PC-9 (cell line): ENCODE data around the gene SMIM1.

Source experiments
- EZH2 ChIP-seq: fragments of 200-600 bp; sonication (generic); IDR thresholded peaks from 2 replicates; pipeline ENCODE4 v1.8.0; 2017; ENCODE audit warnings: antibody characterized with exemption, low read depth
- TF ChIP-seq, protein P1 (sequence below): fragments of 200-600 bp; sonication (generic); conservative IDR thresholded peaks from 2 replicates; pipeline ENCODE4 v1.6.1; 2017; ENCODE audit warnings: mixed run types, antibody characterized with exemption, mild to moderate bottlenecking, moderate library complexity

DNA sequence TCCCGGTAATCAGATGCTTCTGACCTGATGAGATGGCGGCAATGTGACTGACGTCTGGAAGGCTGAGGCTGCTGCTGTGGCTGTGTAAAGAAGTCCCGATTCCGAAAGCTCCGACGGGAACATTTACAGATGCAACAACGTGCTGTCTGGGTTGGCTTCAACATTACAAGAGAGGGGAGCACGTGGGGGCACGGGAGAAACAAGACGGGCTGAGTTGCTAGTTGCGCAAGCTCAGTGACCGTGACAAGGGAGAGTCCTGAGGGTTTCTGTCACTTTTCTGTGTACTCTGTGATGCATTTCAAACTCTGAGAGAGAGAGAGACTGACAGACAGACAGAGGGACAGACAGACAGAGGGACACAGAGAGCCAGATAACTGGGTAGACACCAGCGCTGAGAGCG is 49.4 kb downstream of the SMIM1 start:
- TF ChIP-seq, protein P1, sequence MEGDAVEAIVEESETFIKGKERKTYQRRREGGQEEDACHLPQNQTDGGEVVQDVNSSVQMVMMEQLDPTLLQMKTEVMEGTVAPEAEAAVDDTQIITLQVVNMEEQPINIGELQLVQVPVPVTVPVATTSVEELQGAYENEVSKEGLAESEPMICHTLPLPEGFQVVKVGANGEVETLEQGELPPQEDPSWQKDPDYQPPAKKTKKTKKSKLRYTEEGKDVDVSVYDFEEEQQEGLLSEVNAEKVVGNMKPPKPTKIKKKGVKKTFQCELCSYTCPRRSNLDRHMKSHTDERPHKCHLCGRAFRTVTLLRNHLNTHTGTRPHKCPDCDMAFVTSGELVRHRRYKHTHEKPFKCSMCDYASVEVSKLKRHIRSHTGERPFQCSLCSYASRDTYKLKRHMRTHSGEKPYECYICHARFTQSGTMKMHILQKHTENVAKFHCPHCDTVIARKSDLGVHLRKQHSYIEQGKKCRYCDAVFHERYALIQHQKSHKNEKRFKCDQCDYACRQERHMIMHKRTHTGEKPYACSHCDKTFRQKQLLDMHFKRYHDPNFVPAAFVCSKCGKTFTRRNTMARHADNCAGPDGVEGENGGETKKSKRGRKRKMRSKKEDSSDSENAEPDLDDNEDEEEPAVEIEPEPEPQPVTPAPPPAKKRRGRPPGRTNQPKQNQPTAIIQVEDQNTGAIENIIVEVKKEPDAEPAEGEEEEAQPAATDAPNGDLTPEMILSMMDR: no peak
- no peak for TF ChIP-seq EZH2
